ENCODE results near the gene MYH9.

MYH9 gene

DNA sequence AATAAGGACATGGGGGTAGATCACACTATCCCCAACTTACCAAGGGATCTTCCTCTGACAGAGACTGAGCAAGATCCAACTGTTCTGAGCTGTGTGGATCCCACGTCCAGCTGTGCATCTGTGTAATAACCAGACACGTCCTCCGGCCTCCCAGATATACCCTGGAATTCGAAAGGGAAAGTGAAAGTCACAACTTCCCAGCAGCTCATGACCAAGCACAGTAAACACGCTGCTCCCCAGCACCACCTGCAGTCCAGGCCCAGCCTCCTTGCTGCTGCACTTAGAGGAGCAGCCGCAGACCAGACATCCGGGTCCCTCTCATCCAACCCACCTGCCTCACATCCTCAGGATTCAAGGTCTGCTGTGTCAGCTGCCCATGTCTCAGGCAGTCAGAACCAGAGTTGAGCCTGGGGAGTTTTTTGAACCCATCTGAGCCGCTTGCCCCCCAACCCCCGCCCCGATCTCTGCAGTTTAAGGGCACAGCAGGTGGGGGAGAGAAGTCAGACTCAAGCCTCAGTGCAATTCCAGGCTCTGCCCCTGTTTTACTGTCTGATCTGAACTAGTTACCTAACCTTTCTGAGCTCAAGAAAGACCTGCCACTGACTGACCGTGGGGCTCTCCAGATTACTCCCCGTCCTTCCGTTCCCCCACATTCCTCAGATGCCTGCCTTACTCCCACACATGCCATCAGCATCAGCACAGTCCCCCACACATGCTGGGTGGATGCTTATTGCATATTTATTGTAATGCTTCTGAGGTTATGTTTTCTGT lies 148.2 kb downstream of the MYH9 start, which contains the start of gene APOL2:
TSS of gene APOL2 (minus strand) at position 127 of the 771 bp plus-strand sequence. CDS start 6,365 bp downstream, outside the sequence.
- peak; percentile 86 for DNase-seq

DNA sequence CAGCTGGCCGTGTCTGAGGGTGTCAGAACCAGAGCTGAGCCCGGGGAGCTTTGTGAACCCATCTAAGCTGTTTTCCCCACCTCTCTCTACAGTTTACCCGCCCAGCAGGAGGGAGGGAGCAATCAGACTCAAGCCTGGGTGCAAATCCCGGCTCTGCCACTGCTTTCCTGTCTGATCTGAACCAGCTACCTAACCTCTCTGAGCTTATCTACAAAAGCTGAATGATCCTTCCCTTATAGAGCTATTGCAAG lies 148.7 kb downstream of the MYH9 start:
- DNase-seq: no peak

DNA sequence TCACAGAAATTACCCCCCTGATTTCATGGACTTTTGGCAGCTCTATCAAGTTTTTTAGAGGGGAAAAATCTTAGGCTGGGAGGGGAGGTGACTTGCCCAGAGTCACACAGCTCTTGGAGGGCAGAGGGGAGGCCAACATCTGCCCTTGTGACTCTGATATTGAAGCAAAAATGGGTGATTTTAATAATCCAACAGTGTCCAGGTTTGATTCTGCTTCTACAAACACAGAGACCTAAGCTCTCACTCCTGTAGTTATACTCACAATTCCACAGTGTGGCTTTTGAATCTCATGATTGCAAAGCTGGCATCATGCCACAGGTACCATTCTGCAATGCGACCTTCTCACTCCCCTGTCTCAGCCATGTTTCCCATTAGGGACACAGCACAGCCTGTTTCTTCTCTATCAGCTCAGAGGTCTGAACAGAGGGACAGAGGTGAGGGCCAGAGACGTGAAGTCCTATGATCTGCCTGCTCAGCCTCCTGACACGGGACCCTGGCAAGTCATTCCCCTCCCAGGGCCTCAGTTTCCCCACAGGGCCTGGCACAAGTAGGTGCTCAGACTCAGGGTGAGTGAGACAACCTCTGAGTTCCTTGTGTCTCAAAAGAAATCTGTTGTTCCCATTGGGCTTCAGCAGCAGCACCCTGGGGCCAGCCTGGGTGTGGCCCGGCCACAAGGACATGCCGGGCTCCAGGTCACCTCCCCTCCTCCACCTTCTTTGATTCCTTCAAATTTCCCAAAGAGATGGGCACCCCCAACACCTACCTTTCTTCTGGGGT lies 149.2 kb downstream of the MYH9 start:
- no peak for DNase-seq

DNA sequence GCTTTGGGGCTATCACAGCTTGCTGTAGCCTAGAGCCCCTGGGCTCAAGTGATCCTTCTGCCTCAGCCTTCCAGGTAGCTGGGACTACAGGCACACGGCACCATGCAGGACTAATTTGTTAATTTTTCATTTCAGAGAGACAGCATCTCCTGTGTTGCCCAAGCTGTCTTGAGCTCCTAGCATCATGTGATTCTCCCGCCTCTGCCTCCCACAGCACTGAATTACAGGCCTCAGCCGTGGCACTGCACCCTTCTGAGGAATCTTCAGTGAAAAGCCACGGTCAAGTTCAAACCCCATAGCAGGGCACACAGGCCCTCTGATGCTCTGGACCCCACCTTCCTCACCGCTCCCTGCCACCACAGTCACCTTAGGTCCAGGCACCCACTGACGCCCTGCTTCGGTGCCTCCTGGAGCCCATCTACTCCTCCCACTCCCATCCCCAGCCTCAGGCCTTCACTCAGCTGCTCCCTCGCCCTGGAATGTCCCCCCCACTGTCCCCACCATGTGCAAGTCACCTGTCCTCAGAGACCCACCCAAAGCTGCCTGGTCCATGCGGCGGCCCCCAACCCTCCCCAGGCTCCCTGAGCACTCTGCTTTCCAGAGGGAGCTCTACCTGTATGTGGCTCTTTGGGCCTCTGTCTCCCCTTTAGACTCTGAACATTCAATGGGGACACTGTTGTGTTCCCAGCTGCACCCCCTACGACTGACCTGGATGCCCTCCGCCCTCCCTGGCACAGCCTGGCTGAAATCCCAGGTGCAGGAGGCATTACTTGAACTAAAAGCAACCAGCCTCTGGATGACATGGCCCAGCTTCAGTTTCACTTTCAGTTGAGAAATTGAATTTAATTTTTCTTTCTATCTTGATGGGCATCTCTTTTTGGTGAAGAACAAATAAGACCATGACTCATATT lies 150.1 kb downstream of the MYH9 start:
- peak; percentile 7 for DNase-seq

DNA sequence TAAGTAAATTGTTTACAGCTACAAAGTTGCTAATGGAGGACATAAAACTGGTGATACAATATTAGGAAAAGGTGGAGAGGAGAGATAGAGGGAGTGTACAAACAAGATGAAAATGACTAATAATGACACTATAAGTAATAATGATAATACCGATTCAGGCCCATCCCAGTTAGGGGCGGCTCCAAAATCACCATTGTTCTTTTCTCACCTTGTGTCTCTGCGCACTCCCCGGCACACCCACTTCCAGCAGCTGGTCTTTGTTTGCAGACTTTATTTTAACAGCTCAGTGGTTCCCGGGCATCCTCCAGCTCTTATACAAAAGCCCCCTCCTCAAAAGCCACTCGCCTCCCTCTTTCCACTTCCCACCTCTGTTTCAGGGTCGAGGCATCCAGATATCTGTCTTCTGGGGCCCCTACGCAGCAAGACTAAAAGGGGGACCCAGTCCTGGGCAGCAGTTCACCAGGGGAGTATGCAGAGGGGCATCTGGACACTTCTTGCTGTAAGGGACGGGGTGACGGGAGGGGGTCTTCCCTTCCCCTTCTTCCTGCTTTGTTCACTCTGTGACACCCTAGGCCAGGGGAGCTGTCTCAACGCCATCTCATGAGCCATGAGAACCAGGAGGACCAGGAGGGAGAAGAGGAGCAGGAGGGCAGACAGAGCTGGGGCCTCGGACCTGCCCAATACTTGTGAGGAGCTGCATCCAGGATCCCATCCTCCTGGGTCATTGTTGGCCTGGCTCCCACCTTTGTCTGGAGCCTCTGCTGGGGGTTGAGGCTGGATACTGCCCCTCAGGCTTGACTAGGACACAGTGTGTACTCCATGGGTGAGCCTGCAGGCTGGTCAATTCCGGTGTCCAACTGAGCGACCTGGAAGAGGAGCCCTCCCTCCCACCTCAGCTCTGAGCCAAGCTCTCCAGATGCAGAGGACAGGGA lies 151.1 kb downstream of the MYH9 start:
- no peak for DNase-seq

DNA sequence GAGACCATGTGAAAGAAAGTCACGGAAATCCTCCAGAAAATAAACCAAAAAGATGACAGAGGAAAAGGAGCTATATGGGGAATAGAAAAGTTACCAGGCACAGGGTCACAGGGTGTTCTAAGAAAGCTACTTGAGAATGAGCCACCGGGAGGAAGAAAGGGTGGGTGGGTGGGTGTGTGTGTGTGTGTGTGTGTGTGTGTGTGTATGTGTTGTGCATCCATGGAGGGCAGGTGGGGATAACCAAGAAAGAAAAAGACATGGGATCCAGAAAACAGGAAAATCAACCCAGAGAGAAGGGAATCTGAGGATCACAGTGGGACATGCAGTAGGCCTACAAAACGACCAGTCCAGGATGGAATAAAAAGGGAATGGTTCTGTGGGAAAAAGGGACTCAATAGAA lies 152.2 kb downstream of the MYH9 start:
- no peak for DNase-seq

DNA sequence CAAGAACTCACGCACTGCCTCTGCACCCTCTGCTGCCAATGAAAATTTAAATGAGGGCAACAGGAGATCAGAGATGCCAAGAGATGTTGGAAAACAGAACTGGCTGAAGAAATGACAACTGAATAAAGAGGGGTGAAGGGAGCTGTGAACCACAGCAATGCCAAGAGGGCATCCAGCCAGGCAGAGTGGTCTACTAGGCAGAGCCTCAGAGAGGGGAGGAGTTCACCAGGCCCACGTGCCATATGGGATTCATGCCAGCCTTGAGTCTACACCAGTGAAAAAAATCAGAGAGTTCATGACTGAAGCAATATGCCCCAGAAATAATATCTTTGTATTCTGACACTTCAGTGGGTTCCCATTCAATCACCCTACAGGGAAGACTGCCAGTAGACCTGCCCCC lies 152.8 kb downstream of the MYH9 start:
- DNase-seq: no peak

DNA sequence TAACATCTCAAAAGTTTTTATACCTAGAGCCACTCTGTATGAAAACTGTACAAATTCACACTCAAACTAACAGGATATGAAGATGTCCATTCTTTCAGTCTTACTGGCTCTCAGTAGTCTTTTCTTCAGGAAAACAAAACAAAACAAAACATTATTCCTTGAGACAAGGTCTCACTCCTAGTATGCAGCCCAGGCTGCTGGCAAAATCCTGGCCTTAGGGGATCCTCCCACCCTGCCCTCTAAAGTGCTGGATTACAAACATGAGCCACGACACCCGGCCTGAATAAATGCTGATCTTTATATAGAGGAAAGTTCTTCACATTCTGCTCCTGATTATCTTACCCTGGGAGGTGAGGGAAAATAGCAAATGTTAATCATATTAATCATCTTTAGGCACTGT lies 153.6 kb downstream of the MYH9 start:
- no peak for DNase-seq

DNA sequence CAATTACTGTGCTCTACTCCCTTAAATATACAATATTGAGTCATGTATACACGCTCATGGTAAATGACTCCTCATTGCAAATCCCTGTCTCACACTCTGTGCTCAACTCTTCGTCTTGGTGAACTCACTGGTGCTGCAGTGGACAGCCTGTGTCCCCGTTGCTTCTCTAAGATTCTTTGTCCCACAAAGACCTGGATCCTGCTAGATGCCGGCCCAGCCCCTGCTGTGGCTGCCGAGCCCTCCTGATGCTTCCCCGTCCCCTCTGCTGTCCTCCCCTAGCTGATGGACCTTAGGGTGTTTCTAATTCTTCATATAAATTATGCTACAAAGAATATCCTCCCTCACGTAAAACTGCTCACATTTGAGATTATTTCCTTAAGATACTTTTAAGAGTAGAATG lies 154.0 kb downstream of the MYH9 start:
- DNase-seq: no peak

DNA sequence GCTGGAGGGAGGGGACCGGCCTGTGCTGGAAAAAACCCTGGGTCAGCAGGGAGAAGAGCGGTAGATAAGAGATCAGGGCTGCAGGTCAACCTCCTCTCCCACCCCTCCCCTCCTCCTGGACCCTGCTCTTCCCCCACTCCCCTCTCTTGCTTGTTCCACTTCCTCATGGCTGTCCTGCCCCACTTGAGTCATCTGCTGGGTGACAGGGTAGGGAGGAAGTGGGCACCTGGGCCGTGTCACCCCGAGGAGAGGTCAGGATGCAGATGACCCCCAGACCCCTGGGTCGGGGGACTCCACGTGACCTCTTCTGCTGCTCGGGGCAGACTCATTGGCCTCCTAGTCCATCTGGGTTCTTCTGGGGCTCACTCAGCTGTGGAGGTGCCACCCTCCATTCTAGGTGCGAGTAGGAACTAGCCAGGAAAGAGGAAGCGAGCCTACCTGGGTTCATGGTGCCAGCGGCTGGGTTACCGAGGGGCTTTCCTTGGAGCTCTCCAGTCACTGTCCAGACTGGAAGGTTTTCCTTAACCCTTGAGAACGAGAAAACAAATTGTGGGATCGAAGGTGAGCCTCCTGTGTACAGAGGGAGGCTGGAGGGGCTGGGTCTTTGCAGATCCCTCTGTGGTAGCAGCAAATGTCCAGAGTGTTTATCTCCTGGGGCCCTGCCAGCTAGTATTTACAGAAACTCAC lies 154.9 kb downstream of the MYH9 start:
- peak; percentile 18 for DNase-seq
